ENCODE results near the gene DBF4B. TPM values are rescaled to one million over a fixed set of nuclear protein-coding genes. Genes with fewer than 3 reads are reported as not detected.

Gene DBF4B
- total and polyA plus RNA-seq, 11 donors = 1.4 to 5.3 (median 3.8) TPM

- DNase-seq (peak in 1 of 5 donors; percentile 23), ATAC-seq (no peak)
- WGBS, 4 donors = 82 to 92% (median 88%) methylated on average over 13 to 20 of the region's 20 CpGs
- intact Hi-C loops (cut with DNase I) = loop anchor here in 8 of 10 donors (2.0 to 10.0 kb wide), 8 partner anchors 53 to 357 kb away; partner anchors contain the start of genes GJC1 (in 3 of the 8), ACBD4 (in 2 of the 8) and PLCD3 (in 2 of the 8)
- Histone ChIP-seq H3K27ac (no peak overlapping the region), H3K4me3 (no peak overlapping the region), H3K36me3 (no peaks in the 10 kb centered on the region), H3K9me3 (no peaks in the 10 kb centered on the region), H3K27me3 (no peaks in the 10 kb centered on the region), H3K4me1 (peaks cover 4 to 52% (median 37%) of the 10 kb centered on the region in 12 donors)
- TF ChIP-seq CTCF (IDR thresholded peaks at IDR 0.05) (no peak), POLR2A (IDR thresholded peaks at IDR 0.05) (no peak)
Observed at GRCh38 chr17:44777394-44778348, 69.2 kb downstream of the DBF4B start.

- H3K36me3 ChIP-seq = no peaks in the 10 kb centered on the region
- TF ChIP-seq CTCF (IDR thresholded peaks at IDR 0.05) = no peak
- TF ChIP-seq POLR2A (IDR thresholded peaks at IDR 0.05) = no peak
- H3K27ac ChIP-seq = peak overlapping the region in 9 of 12 donors; percentile 65 to 84 (median 76)
- DNase-seq = no peak
- H3K9me3 ChIP-seq = no peaks in the 10 kb centered on the region
- intact Hi-C loops (cut with DNase I) = loop anchor here (1.0 to 10.0 kb wide), 9 partner anchors 52 to 356 kb away; partner anchors contain the start of genes GJC1 (in 3 of the 10), ACBD4 (in 2 of the 10) and PLCD3 (in 2 of the 10)
- 35 to 44% (median 39%) methylated on average over 7 to 10 of the region's 10 CpGs for WGBS, 4 donors
- no peak for ATAC-seq
- peak overlapping the region in 6 of 12 donors; percentile 36 to 54 (median 46) for H3K4me3 ChIP-seq
- H3K27me3 ChIP-seq = no peaks in the 10 kb centered on the region
- peaks cover 4 to 63% (median 42%) of the 10 kb centered on the region in 12 donors for H3K4me1 ChIP-seq
Observed at GRCh38 chr17:44778656-44779210, 70.3 kb downstream of the DBF4B start.

GRCh38 chr17:44779211-44780025, 71.0 kb downstream of the DBF4B start:
- TF ChIP-seq POLR2A (IDR thresholded peaks at IDR 0.05) (peak in 1 of 2 donors; percentile 31), CTCF (IDR thresholded peaks at IDR 0.05) (peak; percentile 81 to 95 (median 92))
- Histone ChIP-seq H3K9me3 (no peaks in the 10 kb centered on the region), H3K27me3 (no peaks in the 10 kb centered on the region), H3K4me1 (peaks cover 4 to 63% (median 42%) of the 10 kb centered on the region in 12 donors), H3K36me3 (no peaks in the 10 kb centered on the region), H3K4me3 (peak overlapping the region in 11 of 12 donors; percentile 14 to 60 (median 46)), H3K27ac (peak overlapping the region in 11 of 12 donors; percentile 42 to 84 (median 76))
- peak; percentile 82 to 89 (median 83) for DNase-seq
- peak; percentile 28 to 58 (median 44) for ATAC-seq
- intact Hi-C loops (cut with DNase I) = loop anchor here (1.0 to 10.0 kb wide), 11 partner anchors 48 to 355 kb away; partner anchors contain the start of genes GJC1 (in 5 of the 10), ACBD4 (in 2 of the 10) and PLCD3 (in 2 of the 10)
- 15 to 27% (median 17%) methylated on average over 20 to 36 of the region's 36 CpGs for WGBS, 4 donors
